Skin of body (tissue), 2 donors: ENCODE measurements around the gene TAF11L3. TPM values are rescaled to one million over a fixed set of nuclear protein-coding genes. Genes with fewer than 3 reads are reported as not detected.

Source experiments
- small RNA-seq: library from RNA; depleted of rRNA; stranded (forward); fragments of <200 nt; gene quantifications from one replicate; pipeline ENCODE3, GENCODE V24; 2014; ENCODE audit warnings: low replicate concordance
- total RNA-seq: library from RNA; depleted of rRNA; stranded (reverse); fragments of >200 nt; gene quantifications from one replicate; pipeline ENCODE4 v1.2.3, GENCODE V29; 2014

The TAF11L3 gene
- total RNA-seq, 1 donor from 2014 or later: not detected

Small RNA genes lying within 50 kb of the gene (small RNA-seq; reads per million reads assigned to genes)
- gene AC106774.3: not detected

Other genes starting within 250 kb of the TAF11L3 start
- not detected for gene TAF11L2, start 20.1 kb upstream of the TAF11L3 start, total RNA-seq
- not detected for gene TAF11L4, start 3.4 kb downstream of the TAF11L3 start, total RNA-seq
- not detected for gene TAF11L5, start 6.9 kb downstream of the TAF11L3 start, total RNA-seq
- not detected for gene TAF11L6, start 10.3 kb downstream of the TAF11L3 start, total RNA-seq
- gene TAF11L7, start 67.4 kb downstream of the TAF11L3 start, total RNA-seq: not detected
- not detected for gene TAF11L8, start 72.6 kb downstream of the TAF11L3 start, total RNA-seq
- not detected for gene TAF11L9, start 76.0 kb downstream of the TAF11L3 start, total RNA-seq
- not detected for gene TAF11L10, start 79.5 kb downstream of the TAF11L3 start, total RNA-seq
- not detected for gene TAF11L11, start 85.8 kb downstream of the TAF11L3 start, total RNA-seq
- not detected for gene TAF11L12, start 92.0 kb downstream of the TAF11L3 start, total RNA-seq
- not detected for gene TAF11L13, start 113.7 kb downstream of the TAF11L3 start, total RNA-seq
- not detected for gene TAF11L14, start 116.1 kb downstream of the TAF11L3 start, total RNA-seq